Measurements from ENCODE around the gene UGT1A5.

The UGT1A5 gene

DNA sequence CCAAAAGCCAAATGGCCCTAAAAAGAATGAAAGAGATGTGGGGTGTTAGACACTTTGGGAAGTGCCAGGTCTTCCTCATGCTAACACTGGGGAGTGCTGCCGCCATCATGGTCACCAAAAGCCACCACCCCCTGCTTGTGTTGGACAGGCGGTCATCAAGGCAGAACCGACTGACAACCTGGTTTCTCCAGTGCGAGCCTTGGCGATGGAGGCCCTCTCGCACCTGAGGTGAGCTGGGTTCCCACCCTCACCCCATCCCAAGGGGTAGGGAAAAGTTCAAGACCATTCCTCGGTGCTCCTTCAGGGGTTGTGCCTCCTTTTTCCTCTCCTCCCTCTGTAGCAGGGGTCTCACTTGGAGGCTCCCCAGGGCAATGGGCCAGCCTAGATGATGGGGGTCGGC lies 99.0 kb downstream of the UGT1A5 start:
- no peak for DNase-seq

- DNase-seq: no peak
Observed at GRCh38 chr2:233813236-233814055, 100.7 kb downstream of the UGT1A5 start.

- DNase-seq: no peak
Observed at GRCh38 chr2:233814056-233814835, 101.5 kb downstream of the UGT1A5 start.

DNA sequence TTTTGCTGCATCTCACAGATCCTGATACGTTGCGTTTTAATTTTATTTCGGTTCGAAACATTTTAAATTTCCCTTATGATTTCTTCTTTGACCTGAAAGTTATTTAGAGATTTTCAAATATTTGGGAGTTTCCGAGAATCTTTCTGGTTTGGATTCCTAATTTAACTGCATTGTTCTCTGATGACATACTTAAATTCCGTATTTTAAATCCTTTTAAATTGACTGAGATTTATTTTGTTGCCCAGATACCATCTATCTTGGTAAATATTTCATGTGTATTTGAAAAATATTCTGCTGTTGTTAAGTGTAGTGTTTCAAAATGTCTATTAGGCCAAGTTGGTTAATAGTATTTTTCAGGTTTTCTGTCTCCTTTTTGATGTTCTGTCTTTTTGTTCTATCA lies 103.2 kb downstream of the UGT1A5 start:
- DNase-seq: no peak

GRCh38 chr2:233816334-233816733 lies 103.6 kb downstream of the UGT1A5 start:
- no peak for DNase-seq

GRCh38 chr2:233816771-233817170 lies 104.1 kb downstream of the UGT1A5 start:
- no peak for DNase-seq

- no peak for DNase-seq
Observed at GRCh38 chr2:233817361-233817911, 104.7 kb downstream of the UGT1A5 start.

DNA sequence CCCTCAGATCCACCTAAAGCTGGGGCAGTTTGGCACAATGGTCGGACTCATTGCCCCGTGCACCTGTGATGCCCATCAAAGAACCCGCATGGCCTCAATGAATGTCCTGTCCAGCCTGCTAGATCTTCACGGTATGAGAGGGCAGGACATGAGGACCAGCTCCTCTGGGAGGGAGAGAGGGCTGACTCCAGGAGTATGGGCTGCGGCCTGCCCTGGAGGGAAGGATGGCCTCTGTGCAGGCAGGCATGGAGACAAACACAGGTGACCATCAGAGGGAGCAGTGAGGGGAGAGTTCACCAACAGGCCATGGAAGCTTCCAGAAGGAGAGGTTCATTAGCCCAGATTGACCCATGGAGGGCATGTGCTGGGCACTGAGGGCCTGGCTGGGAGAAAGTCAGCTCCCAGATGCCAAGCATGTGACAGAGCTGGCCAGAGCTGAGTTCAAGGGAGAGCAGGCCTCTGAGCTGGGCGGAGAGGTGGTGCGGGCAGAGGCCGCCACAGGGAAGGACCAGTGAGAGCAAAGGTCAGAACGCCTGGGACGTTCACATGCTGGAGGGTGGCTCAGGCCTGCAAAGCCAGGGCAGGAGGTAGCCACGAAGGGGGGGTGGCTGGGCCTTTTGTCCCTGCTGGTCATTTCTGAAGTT lies 105.4 kb downstream of the UGT1A5 start:
- no peak for DNase-seq

GRCh38 chr2:233818639-233819621 lies 106.2 kb downstream of the UGT1A5 start:
- DNase-seq: no peak

- DNase-seq: no peak
Observed at GRCh38 chr2:233819884-233820773, 107.4 kb downstream of the UGT1A5 start.

DNA sequence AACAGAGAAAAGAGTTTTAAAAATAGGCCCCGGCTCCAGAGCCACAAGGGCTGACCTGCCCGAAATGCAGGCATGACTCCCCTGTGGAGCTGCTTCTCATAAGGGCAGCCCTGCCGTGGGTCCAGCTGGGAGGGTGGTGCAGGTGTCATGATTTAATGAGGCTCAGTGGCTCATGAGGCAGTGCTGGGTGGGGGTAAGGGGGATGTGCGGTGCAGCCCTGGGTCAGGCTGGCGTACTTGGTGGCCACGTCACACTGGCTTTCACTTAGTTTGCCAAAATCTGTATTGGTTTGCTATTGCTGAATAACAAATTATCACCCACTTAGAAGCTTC lies 108.0 kb downstream of the UGT1A5 start:
- DNase-seq: no peak

DNA sequence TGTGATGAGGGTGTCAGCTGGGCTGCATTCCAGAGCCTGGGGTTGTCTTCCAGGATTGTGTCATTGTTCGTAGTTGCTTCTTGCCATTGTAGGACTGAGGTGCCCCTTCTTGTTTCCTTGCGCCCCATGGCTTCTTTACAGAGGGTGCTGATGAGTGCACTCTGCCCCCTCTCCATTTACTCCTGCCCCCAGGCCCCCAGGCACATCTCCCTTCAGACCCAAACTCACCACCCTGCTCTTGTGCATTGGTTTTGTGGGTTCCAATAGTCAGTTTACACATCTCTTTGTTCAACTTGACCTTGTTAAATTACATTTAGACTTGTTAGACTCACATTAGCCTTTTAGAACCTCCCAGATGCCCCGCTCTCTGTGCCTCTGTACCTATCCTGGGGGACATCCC lies 108.5 kb downstream of the UGT1A5 start:
- DNase-seq: no peak

DNA sequence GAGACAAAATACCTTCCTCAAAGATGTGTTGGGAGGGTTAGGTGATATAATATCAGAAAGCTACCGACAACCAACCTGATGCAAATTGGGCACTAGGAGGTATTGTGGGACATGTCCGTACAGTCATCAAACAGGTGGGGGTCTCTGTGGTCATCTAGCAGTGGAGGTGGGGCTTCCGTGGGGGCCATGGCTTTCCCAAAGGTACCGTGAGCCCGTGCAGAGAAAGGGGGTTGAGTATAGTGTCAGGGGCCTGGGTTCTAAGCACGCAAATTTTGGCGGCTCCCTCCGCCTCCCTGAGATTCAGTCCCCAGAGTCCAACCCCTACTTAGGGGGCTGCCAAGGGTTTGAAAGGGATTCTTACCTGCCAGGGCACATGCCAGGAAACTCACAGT lies 109.0 kb downstream of the UGT1A5 start:
- no peak for DNase-seq

GRCh38 chr2:233822101-233822771 lies 109.5 kb downstream of the UGT1A5 start:
- no peak for DNase-seq

Measured in Kasumi-1 (cell line).